ENCODE results near the gene MMP10. TPM values are rescaled to one million over a fixed set of nuclear protein-coding genes. Genes with fewer than 3 reads are reported as not detected.

MMP10 gene
- total and polyA plus RNA-seq, 4 donors: 0.58 to 14.2 (median 1.6) TPM

DNA sequence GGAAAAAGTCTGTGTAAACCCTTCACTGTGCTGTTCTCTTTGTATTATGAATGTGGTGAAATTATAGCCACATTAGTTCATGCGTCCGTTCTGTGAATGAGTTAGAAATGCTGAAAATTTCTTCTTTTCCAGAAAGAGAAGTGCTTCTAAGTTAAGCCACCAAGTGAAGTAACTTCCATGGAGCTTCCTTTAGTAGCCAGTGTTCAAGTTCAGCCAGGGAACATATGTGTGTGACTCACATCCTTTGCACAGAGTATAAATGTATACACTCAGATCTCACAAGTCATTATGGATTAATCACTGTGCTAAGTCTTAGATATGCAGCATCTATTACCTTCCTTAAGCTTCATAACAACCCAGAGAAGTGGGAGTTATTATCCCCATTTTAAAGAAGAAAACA lies 52.5 kb downstream of the MMP10 start:
- Histone ChIP-seq H3K9ac (ENCODE audit: insufficient read depth in 1 of 2, low read length in 2 of 2) (no peak overlapping the region), H3K36me3 (ENCODE audit: control insufficient read depth in 4 of 4, insufficient read depth in 4 of 4, low read length in 4 of 4) (no peaks in the 10 kb centered on the region), H3K4me1 (ENCODE audit: control insufficient read depth in 5 of 5, insufficient read depth in 5 of 5, low read length in 5 of 5) (peaks cover 0 to 5% (median 0%) of the 10 kb centered on the region in 5 donors), H3K27ac (ENCODE audit: low read depth in 1 of 2, low read length in 1 of 2) (no peak overlapping the region), H3K9me3 (ENCODE audit: control insufficient read depth in 4 of 4, insufficient read depth in 3 of 4, low read length in 3 of 4) (no peaks in the 10 kb centered on the region), H3K4me3 (no peak overlapping the region), H3K27me3 (ENCODE audit: control insufficient read depth in 3 of 3, insufficient read depth in 3 of 3, low read length in 2 of 3) (no peaks in the 10 kb centered on the region)
- DNase-seq (no peak), ATAC-seq (ENCODE audit: insufficient read depth, low FRiP score) (peak; percentile 41)
- 39 to 70% methylated on average over 2 of the region's 2 CpGs for WGBS, 2 donors
- TF ChIP-seq, protein P1, sequence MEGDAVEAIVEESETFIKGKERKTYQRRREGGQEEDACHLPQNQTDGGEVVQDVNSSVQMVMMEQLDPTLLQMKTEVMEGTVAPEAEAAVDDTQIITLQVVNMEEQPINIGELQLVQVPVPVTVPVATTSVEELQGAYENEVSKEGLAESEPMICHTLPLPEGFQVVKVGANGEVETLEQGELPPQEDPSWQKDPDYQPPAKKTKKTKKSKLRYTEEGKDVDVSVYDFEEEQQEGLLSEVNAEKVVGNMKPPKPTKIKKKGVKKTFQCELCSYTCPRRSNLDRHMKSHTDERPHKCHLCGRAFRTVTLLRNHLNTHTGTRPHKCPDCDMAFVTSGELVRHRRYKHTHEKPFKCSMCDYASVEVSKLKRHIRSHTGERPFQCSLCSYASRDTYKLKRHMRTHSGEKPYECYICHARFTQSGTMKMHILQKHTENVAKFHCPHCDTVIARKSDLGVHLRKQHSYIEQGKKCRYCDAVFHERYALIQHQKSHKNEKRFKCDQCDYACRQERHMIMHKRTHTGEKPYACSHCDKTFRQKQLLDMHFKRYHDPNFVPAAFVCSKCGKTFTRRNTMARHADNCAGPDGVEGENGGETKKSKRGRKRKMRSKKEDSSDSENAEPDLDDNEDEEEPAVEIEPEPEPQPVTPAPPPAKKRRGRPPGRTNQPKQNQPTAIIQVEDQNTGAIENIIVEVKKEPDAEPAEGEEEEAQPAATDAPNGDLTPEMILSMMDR (IDR thresholded peaks at IDR 0.05; ENCODE audit: control extremely low read depth, extremely low read depth): no peak

DNA sequence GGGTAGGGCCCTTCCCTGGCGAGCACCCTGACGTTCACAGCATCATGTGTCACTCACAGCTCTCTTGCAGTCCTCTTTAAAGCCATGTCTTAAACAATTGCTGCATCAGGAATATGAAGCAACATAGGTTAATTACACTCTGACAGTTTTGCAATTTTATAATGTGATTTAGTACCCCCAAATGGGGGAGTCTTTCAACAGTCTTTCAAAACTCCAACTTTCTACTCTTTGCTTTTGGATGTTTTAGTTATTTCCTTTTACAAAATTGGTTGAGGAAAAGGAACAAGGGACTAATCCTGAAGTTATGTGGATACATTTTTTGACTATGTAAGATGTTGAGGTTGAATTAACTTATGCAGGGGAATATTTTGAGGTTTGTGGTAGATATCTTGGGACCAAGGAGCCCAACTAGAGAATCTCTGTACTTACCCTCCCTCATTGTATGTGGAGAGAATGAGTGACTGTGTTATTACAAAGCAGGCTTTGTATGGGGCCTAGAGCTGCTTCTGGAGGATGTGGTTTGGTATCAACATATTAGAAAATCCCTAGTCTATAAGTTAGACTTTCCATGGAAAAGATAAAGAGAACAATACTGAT lies 55.4 kb downstream of the MMP10 start, which contains the start of gene MMP8:
MMP8 (minus strand) TSS at position 51 of the 597 bp plus-strand sequence. CDS start 99 bp downstream, outside the sequence.
- Histone ChIP-seq H3K27me3 (ENCODE audit: control insufficient read depth in 3 of 3, insufficient read depth in 3 of 3, low read length in 2 of 3) (no peaks in the 10 kb centered on the region), H3K27ac (ENCODE audit: low read depth in 1 of 2, low read length in 1 of 2) (no peak within 1 kb of the TSS), H3K4me3 (no peak within 1 kb of the TSS), H3K9ac (ENCODE audit: insufficient read depth in 1 of 2, low read length in 2 of 2) (no peak within 1 kb of the TSS), H3K36me3 (ENCODE audit: control insufficient read depth in 4 of 4, insufficient read depth in 4 of 4, low read length in 4 of 4) (no peaks in the 10 kb centered on the region), H3K4me1 (ENCODE audit: control insufficient read depth in 5 of 5, insufficient read depth in 5 of 5, low read length in 5 of 5) (no peaks in the 10 kb centered on the region), H3K9me3 (ENCODE audit: control insufficient read depth in 4 of 4, insufficient read depth in 3 of 4, low read length in 3 of 4) (no peaks in the 10 kb centered on the region)
- no peak for DNase-seq
- ATAC-seq (ENCODE audit: insufficient read depth, low FRiP score): no peak
- TF ChIP-seq, protein P1 (IDR thresholded peaks at IDR 0.05; ENCODE audit: control extremely low read depth, extremely low read depth): no peak
- WGBS, 2 donors: 36% methylated on average over 2 of the region's 2 CpGs

DNA sequence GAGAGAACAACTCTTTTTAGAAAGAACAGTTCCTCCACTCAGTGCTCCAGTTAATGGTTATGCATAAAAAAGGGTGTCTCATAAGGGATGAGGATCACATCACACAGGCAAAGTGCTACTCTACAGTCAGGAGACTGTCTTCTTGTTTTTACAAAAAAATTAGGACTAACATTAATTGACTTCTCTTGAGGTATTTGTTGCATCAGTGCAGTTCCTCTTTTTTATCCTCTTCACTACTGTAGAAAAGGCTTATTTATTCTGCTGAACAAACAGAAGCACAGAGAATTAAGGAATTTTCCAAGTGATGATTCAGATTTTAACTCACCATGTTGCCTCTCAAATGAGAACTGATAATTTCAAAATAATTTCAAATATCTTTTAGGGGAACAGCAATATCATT lies 57.6 kb downstream of the MMP10 start:
- H3K9me3 ChIP-seq (ENCODE audit: control insufficient read depth in 4 of 4, insufficient read depth in 3 of 4, low read length in 3 of 4): no peaks in the 10 kb centered on the region
- no peak for ATAC-seq (ENCODE audit: insufficient read depth, low FRiP score)

More for the DNA sequence above, 57.6 kb downstream of the MMP10 start:
- TF ChIP-seq, protein P1 (IDR thresholded peaks at IDR 0.05; ENCODE audit: control extremely low read depth, extremely low read depth): no peak
- Histone ChIP-seq H3K36me3 (ENCODE audit: control insufficient read depth in 4 of 4, insufficient read depth in 4 of 4, low read length in 4 of 4) (no peaks in the 10 kb centered on the region), H3K27ac (ENCODE audit: low read depth in 1 of 2, low read length in 1 of 2) (no peak overlapping the region), H3K9ac (ENCODE audit: insufficient read depth in 1 of 2, low read length in 2 of 2) (no peak overlapping the region), H3K4me3 (no peak overlapping the region), H3K4me1 (ENCODE audit: control insufficient read depth in 5 of 5, insufficient read depth in 5 of 5, low read length in 5 of 5) (peaks cover 0 to 2% (median 0%) of the 10 kb centered on the region in 5 donors), H3K27me3 (ENCODE audit: control insufficient read depth in 3 of 3, insufficient read depth in 3 of 3, low read length in 2 of 3) (no peaks in the 10 kb centered on the region)
- DNase-seq: no peak

Other genes with a start within 250 kb of the MMP10 start
- 100 to 1,000 TPM in 1 of 2 donors, 10 to 100 TPM in 1; 30.4 to 433 TPM for gene MMP7, start 249.9 kb downstream of the MMP10 start, total RNA-seq
- gene MMP7, start 249.9 kb downstream of the MMP10 start, polyA plus RNA-seq: 10 to 100 TPM; 17.9 to 21.9 TPM
- gene MMP20, start 155.3 kb downstream of the MMP10 start, total RNA-seq: not detected
- not detected for gene MMP20, start 155.3 kb downstream of the MMP10 start, polyA plus RNA-seq
- gene MMP27, start 74.9 kb downstream of the MMP10 start, total RNA-seq: not detected
- under 1 TPM in 1 of 2 donors, not detected in 1; 0.05 TPM for gene MMP27, start 74.9 kb downstream of the MMP10 start, polyA plus RNA-seq
- gene MMP8, start 55.7 kb downstream of the MMP10 start, total RNA-seq: 1 to 10 TPM; 1.5 to 1.7 TPM
- 10 to 100 TPM in 1 of 2 donors, under 1 TPM in 1; 0.30 to 77.5 TPM for gene MMP8, start 55.7 kb downstream of the MMP10 start, polyA plus RNA-seq
- gene MMP1, start 17.5 kb upstream of the MMP10 start, total RNA-seq: 1 to 10 TPM; 3.1 to 7.8 TPM
- 10 to 100 TPM; 14.1 to 19.9 TPM for gene MMP1, start 17.5 kb upstream of the MMP10 start, polyA plus RNA-seq
- gene MMP3, start 63.0 kb upstream of the MMP10 start, total RNA-seq: under 1 TPM in 1 of 2 donors, not detected in 1; 0.31 TPM
- gene MMP3, start 63.0 kb upstream of the MMP10 start, polyA plus RNA-seq: under 1 TPM; 0.53 to 0.86 TPM
- gene MMP12, start 94.4 kb upstream of the MMP10 start, total RNA-seq: 10 to 100 TPM in 1 of 2 donors, under 1 TPM in 1; 0.34 to 16.9 TPM
- gene MMP12, start 94.4 kb upstream of the MMP10 start, polyA plus RNA-seq: 1 to 10 TPM in 1 of 2 donors, under 1 TPM in 1; 0.31 to 2.5 TPM
- under 1 TPM in 1 of 2 donors, not detected in 1; 0.09 TPM for gene MMP13, start 175.1 kb upstream of the MMP10 start, total RNA-seq
- under 1 TPM; 0.08 to 0.84 TPM for gene MMP13, start 175.1 kb upstream of the MMP10 start, polyA plus RNA-seq

Data from lung (tissue), 12 donors.